ENCODE results near the gene ADAMTS16.

ADAMTS16 gene

GRCh38 chr5:5351288-5351979 is 211.3 kb downstream of the ADAMTS16 start:
- no peak for DNase-seq

- no peak for DNase-seq
Observed at GRCh38 chr5:5352675-5353074, 212.5 kb downstream of the ADAMTS16 start.

GRCh38 chr5:5353681-5354080 is 213.6 kb downstream of the ADAMTS16 start:
- DNase-seq, result no peak

GRCh38 chr5:5356765-5357164 is 216.6 kb downstream of the ADAMTS16 start:
- DNase-seq, result no peak

GRCh38 chr5:5359618-5360017 is 219.5 kb downstream of the ADAMTS16 start:
- DNase-seq, result no peak

GRCh38 chr5:5360363-5360940 is 220.3 kb downstream of the ADAMTS16 start:
- no peak for DNase-seq

- DNase-seq, result no peak
Observed at GRCh38 chr5:5360941-5361520, 220.9 kb downstream of the ADAMTS16 start.

GRCh38 chr5:5363045-5363444 is 222.9 kb downstream of the ADAMTS16 start:
- DNase-seq, result no peak

- no peak for DNase-seq
Observed at GRCh38 chr5:5364932-5365331, 224.8 kb downstream of the ADAMTS16 start.

GRCh38 chr5:5367739-5368138 is 227.6 kb downstream of the ADAMTS16 start:
- no peak for DNase-seq

GRCh38 chr5:5369051-5369605 is 229.0 kb downstream of the ADAMTS16 start:
- DNase-seq, result no peak

All from NCI-H2227 treated with DMSO at 0.1 percent for 48 hours (cell line).